Stimulated activated CD8-positive, alpha-beta memory T cell treated with anti-CD3 and anti-CD28 coated beads, Interleukin-7, amount 100 ng/mL, for 4 hours (primary cell): ENCODE measurements around the gene CDK5RAP2.
"Not testable (repeated sequence)": the region's sequence is repeated elsewhere in the genome, so short reads cannot be mapped to it uniquely, and the experiment has no call there.

ENCODE experiments used
- DNase-seq, 2 donors: peaks; one replicate each; pipeline ENCODE4 v3.0.0-alpha.2; 2020; ENCODE audit warnings: low read depth in 2 of 2

The CDK5RAP2 gene

GRCh38 chr9:120592210-120592609, 12.2 kb upstream of the CDK5RAP2 start:
- DNase-seq: no peak

- DNase-seq: no peak
Observed at GRCh38 chr9:120587328-120587727, 7.4 kb upstream of the CDK5RAP2 start.

- no peak for DNase-seq
Observed at GRCh38 chr9:120583958-120584369, 4.0 kb upstream of the CDK5RAP2 start.

- no peak for DNase-seq
Observed at GRCh38 chr9:120579139-120580050, 572 bp downstream of the CDK5RAP2 start.

- DNase-seq: no peak
Observed at GRCh38 chr9:120574473-120574872, 5.5 kb downstream of the CDK5RAP2 start.

GRCh38 chr9:120572472-120572871, 7.5 kb downstream of the CDK5RAP2 start:
- DNase-seq: no peak

- no peak for DNase-seq
Observed at GRCh38 chr9:120571443-120572257, 8.3 kb downstream of the CDK5RAP2 start.

GRCh38 chr9:120570296-120570695, 9.7 kb downstream of the CDK5RAP2 start:
- no peak for DNase-seq

GRCh38 chr9:120569556-120569955, 10.4 kb downstream of the CDK5RAP2 start:
- no peak for DNase-seq

- DNase-seq: no peak
Observed at GRCh38 chr9:120568816-120569215, 11.2 kb downstream of the CDK5RAP2 start.

GRCh38 chr9:120567874-120568273, 12.1 kb downstream of the CDK5RAP2 start:
- DNase-seq: no peak

GRCh38 chr9:120567081-120567480, 12.9 kb downstream of the CDK5RAP2 start:
- no peak for DNase-seq

- DNase-seq: no peak
Observed at GRCh38 chr9:120564589-120564988, 15.4 kb downstream of the CDK5RAP2 start.

- no peak for DNase-seq
Observed at GRCh38 chr9:120562861-120563443, 17.0 kb downstream of the CDK5RAP2 start.

GRCh38 chr9:120561709-120562108, 18.3 kb downstream of the CDK5RAP2 start:
- no peak for DNase-seq

- DNase-seq: no peak
Observed at GRCh38 chr9:120559546-120559945, 20.4 kb downstream of the CDK5RAP2 start.

- no peak for DNase-seq
Observed at GRCh38 chr9:120558454-120558853, 21.5 kb downstream of the CDK5RAP2 start.

GRCh38 chr9:120557205-120557604, 22.8 kb downstream of the CDK5RAP2 start:
- DNase-seq: no peak

- DNase-seq: no peak
Observed at GRCh38 chr9:120556775-120557174, 23.2 kb downstream of the CDK5RAP2 start.

- no peak for DNase-seq
Observed at GRCh38 chr9:120555839-120556238, 24.1 kb downstream of the CDK5RAP2 start.

- DNase-seq: not testable (repeated sequence)
Observed at GRCh38 chr9:120552210-120552704, 27.7 kb downstream of the CDK5RAP2 start.
